Ishikawa (cell line): Measurements from ENCODE around the gene VTI1B.
"Not testable (repeated sequence)": the region's sequence is repeated elsewhere in the genome, so short reads cannot be mapped to it uniquely, and the experiment has no call there.

Experiments used
- CEBPB ChIP-seq: IDR thresholded peaks from 2 replicates; pipeline ENCODE4 v1.6.1; 2012
- CREB1 ChIP-seq: IDR thresholded peaks from 2 replicates; pipeline ENCODE4 v1.6.1; 2012; ENCODE audit warnings: low read depth
- EGR1 ChIP-seq: IDR thresholded peaks from 2 replicates; pipeline ENCODE4 v1.6.1; 2012
- EP300 ChIP-seq: IDR thresholded peaks from 2 replicates; pipeline ENCODE4 v1.6.1; 2012; ENCODE audit warnings: borderline replicate concordance
- FOXM1 ChIP-seq: IDR thresholded peaks from 2 replicates; pipeline ENCODE4 v1.6.1; 2012; ENCODE audit warnings: low read depth, borderline replicate concordance
- MAX ChIP-seq: IDR thresholded peaks from 2 replicates; pipeline ENCODE4 v1.6.1; 2012
- NFIC ChIP-seq: IDR thresholded peaks from 2 replicates; pipeline ENCODE4 v1.6.1; 2012
- RAD21 ChIP-seq: IDR thresholded peaks from 2 replicates; pipeline ENCODE4 v1.6.1; 2012; ENCODE audit warnings: low read depth
- REST ChIP-seq: IDR thresholded peaks from 2 replicates; pipeline ENCODE4 v1.6.1; 2012; ENCODE audit warnings: low read depth, mild to moderate bottlenecking
- TAF1 ChIP-seq: IDR thresholded peaks from 2 replicates; pipeline ENCODE4 v1.6.1; 2012; ENCODE audit warnings: low read depth, mild to moderate bottlenecking
- TCF12 ChIP-seq: IDR thresholded peaks from 2 replicates; pipeline ENCODE4 v1.6.1; 2012; ENCODE audit warnings: low read depth
- TEAD4 ChIP-seq: IDR thresholded peaks from 2 replicates; pipeline ENCODE4 v1.6.1; 2012
- USF1 ChIP-seq: IDR thresholded peaks from 2 replicates; pipeline ENCODE4 v1.6.1; 2012
- YY1 ChIP-seq: IDR thresholded peaks from 2 replicates; pipeline ENCODE4 v1.6.1; 2012; ENCODE audit warnings: low read depth
- ZBTB7A ChIP-seq: IDR thresholded peaks from 2 replicates; pipeline ENCODE4 v1.6.1; 2012; ENCODE audit warnings: low read depth

VTI1B gene

GRCh38 chr14:67704484-67705089 lies 30.2 kb upstream of the VTI1B start:
- TF ChIP-seq RAD21 (peak; percentile 91), FOXM1 (no peak)

- no peak for TF ChIP-seq EGR1
Measured at GRCh38 chr14:67703997-67704396, 29.6 kb upstream of the VTI1B start.

GRCh38 chr14:67701492-67701891 lies 27.1 kb upstream of the VTI1B start, which contains the start of gene RDH12:
TSS of gene RDH12 (plus strand) at chr14:67701886. CDS start at chr14:67722643, 20,757 bp downstream.
- not testable (repeated sequence) for TF ChIP-seq USF1, FOXM1, RAD21

GRCh38 chr14:67698179-67698578 lies 23.7 kb upstream of the VTI1B start:
- TF ChIP-seq MAX (no peak), TCF12 (no peak), EGR1 (no peak), REST (no peak), FOXM1 (no peak), TEAD4 (no peak)

- TF ChIP-seq TEAD4 = no peak
- no peak for TF ChIP-seq EP300
- no peak for TF ChIP-seq EGR1
- TF ChIP-seq CREB1 = no peak
- TF ChIP-seq RAD21 = no peak
- no peak for TF ChIP-seq NFIC
- no peak for TF ChIP-seq ZBTB7A
- TF ChIP-seq USF1 = no peak
- no peak for TF ChIP-seq MAX
- no peak for TF ChIP-seq CEBPB
- TF ChIP-seq TCF12 = no peak
- TF ChIP-seq YY1 = no peak
- no peak for TF ChIP-seq TAF1
- no peak for TF ChIP-seq REST
- TF ChIP-seq FOXM1 = no peak
Measured at GRCh38 chr14:67697006-67697405, 22.6 kb upstream of the VTI1B start.

GRCh38 chr14:67695394-67695949 lies 21.0 kb upstream of the VTI1B start, which contains the start of gene RDH11:
TSS of gene RDH11 (minus strand) at chr14:67695764. CDS start at chr14:67695703, 61 bp downstream.
- TF ChIP-seq MAX = no peak; the same call in none of the 2 replicates
- TF ChIP-seq EGR1 = no peak
- TF ChIP-seq RAD21 = no peak
- TF ChIP-seq FOXM1 = no peak
- TF ChIP-seq CREB1 = peak; percentile 28; the same call in 1 of the 2 replicates
- no peak for TF ChIP-seq REST
- peak; percentile 86 for TF ChIP-seq YY1
- TF ChIP-seq NFIC = 0 out of 2 replicates have a peak, but pooled peaks have one; percentile 10
- TF ChIP-seq TCF12 = no peak
- no peak; the same call in 1 of the 2 replicates for TF ChIP-seq TEAD4
- TF ChIP-seq ZBTB7A = peak; percentile 63; the same call in 1 of the 2 replicates
- no peak for TF ChIP-seq EP300
- TF ChIP-seq CEBPB = peak; percentile 98
- peak; percentile 49 for TF ChIP-seq TAF1
- no peak for TF ChIP-seq USF1
